Type B pancreatic cell (in vitro differentiated cells): ENCODE data around the gene ATP13A1. TPM values are rescaled to one million over a fixed set of nuclear protein-coding genes. Genes with fewer than 3 reads are reported as not detected.
"Not testable (repeated sequence)": the region's sequence is repeated elsewhere in the genome, so short reads cannot be mapped to it uniquely, and the experiment has no call there.

ENCODE experiments used
- DNase-seq: peaks from one replicate; pipeline ENCODE4 v3.0.0; 2021; ENCODE audit warnings: mixed read lengths; ENCODE audit not compliant: unreplicated experiment; ENCODE audit errors: extremely low spot score
- H3K27ac Mint-ChIP-seq: 2 replicates; pipeline ENCODE4 v1.8.0; 2021; ENCODE audit warnings: mild to moderate bottlenecking, mixed read lengths
- H3K27me3 Mint-ChIP-seq: 2 replicates; pipeline ENCODE4 v1.8.0; 2021; ENCODE audit warnings: mixed read lengths
- H3K36me3 Mint-ChIP-seq: 2 replicates; pipeline ENCODE4 v1.8.0; 2021; ENCODE audit warnings: mixed read lengths
- H3K4me1 Mint-ChIP-seq: one replicate; pipeline ENCODE4 v1.8.0; 2021; ENCODE audit warnings: mixed read lengths; ENCODE audit not compliant: unreplicated experiment
- H3K4me3 Mint-ChIP-seq: 2 replicates; pipeline ENCODE4 v1.8.0; 2021; ENCODE audit warnings: mild to moderate bottlenecking, mixed read lengths
- H3K9me3 Mint-ChIP-seq: 2 replicates; pipeline ENCODE4 v1.8.0; 2021; ENCODE audit warnings: mixed read lengths
- CTCF ChIP-seq: fragments of 200-600 bp; sonication (generic); conservative IDR thresholded peaks from 2 replicates; pipeline ENCODE4 v1.5.0; 2021; ENCODE audit warnings: antibody characterized with exemption, mild to moderate bottlenecking
- total RNA-seq: library from RNA; stranded (reverse); gene quantifications from 2 replicates; pipeline ENCODE4 v1.2.1, GENCODE V29; 2021; ENCODE audit warnings: low replicate concordance

Gene ATP13A1
- total RNA-seq, 1 donor from 2014 or later, result 85.7 TPM

GRCh38 chr19:19668230-19669012 is 4.9 kb upstream of the ATP13A1 start, which contains the start of gene ZNF101:
ZNF101 (plus strand) TSS chr19:19668839; CDS start chr19:19668964, 125 bp downstream.
- TF ChIP-seq CTCF, result no peak
- Mint-ChIP-seq H3K4me3 (peak within 1 kb of the TSS; percentile 91), H3K36me3 (no peaks in the 10 kb centered on the region), H3K27ac (peak within 1 kb of the TSS; percentile 76), H3K27me3 (no peaks in the 10 kb centered on the region), H3K9me3 (no peaks in the 10 kb centered on the region), H3K4me1 (peaks cover 11% of the 10 kb centered on the region)
- DNase-seq, result peak; percentile 88

DNA sequence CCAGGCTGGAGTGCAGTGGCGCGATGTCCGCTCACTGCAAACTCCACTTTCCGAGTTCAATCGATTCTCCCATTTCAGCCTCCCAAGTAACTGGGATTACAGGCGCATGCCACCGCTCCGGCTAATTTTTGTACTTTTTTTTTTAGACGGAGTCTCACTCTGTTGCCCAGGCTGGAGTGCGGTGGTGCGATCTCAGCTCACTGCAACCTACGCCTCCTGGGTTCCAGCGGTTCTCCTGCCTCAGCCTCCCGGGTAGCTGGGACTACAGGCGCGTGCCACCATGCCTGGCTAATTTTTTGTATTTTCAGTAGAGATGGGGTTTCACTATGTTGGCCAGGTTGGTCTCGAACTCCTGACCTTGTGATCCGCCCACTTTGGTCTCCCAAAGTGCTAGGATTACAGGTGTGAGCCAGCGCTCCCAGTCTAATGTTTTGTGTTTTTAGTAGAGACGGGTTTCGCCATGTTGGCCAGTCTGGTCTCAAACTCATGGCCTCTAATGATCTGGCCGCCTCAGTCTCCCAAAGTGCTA is 2.0 kb upstream of the ATP13A1 start:
- H3K36me3 Mint-ChIP-seq, H3K9me3 Mint-ChIP-seq, H3K27ac Mint-ChIP-seq, DNase-seq, H3K27me3 Mint-ChIP-seq: not testable (repeated sequence)
- Mint-ChIP-seq H3K4me3 (peak overlapping the region; percentile 11), H3K4me1 (peaks cover 30% of the 10 kb centered on the region)

DNA sequence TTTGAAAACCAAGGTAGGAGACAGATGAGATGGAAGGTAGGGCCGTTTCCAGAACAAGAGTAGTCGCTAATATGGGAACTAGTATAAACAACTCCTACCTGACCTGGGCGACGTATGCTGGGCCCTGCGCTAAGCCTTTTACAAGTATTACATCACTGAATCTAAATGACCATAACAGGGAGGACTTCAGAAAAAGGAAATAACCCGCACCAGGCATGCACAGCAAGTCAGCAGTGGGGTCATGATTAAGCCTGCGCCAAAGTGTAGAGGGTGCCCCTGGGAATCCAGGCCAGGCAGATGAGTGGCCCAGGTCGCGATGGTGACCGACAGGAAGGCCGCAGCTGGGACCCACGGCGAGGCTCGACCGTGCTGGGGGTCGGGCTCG is 613 bp downstream of the ATP13A1 start:
- peak overlapping the region; percentile 87 for H3K27ac Mint-ChIP-seq
- no peak for DNase-seq
- H3K4me3 Mint-ChIP-seq, result peak overlapping the region; percentile 95
- H3K36me3 Mint-ChIP-seq, result peaks cover 3% of the 10 kb centered on the region
- peaks cover 18% of the 10 kb centered on the region for H3K4me1 Mint-ChIP-seq
- H3K9me3 Mint-ChIP-seq, result no peaks in the 10 kb centered on the region
- no peaks in the 10 kb centered on the region for H3K27me3 Mint-ChIP-seq
- TF ChIP-seq CTCF, result no peak

DNA sequence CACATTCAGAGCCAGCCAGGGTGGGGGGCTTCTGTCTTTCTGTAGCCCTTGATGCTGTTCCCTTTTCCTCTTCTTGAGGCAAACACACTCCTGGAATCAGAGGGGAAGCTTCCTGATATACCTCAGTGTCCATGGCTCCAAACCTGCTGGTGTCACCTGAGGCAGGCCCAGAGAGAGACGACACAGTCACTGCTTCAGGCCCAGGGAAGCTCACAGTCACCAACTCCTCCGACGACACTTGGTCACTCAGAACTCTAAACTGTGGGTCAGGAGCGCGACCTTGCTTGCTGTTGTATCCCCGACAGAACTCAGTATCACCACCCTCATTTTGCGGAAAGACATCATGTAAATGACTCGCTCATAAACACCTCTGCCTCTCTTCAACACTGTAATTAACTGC is 1.1 kb downstream of the ATP13A1 start:
- Mint-ChIP-seq H3K27me3 (no peaks in the 10 kb centered on the region), H3K9me3 (no peaks in the 10 kb centered on the region), H3K4me3 (peak overlapping the region; percentile 95), H3K27ac (peak overlapping the region; percentile 87), H3K4me1 (peaks cover 18% of the 10 kb centered on the region), H3K36me3 (peaks cover 3% of the 10 kb centered on the region)
- TF ChIP-seq CTCF, result no peak
- no peak for DNase-seq

GRCh38 chr19:19661675-19662251 is 1.7 kb downstream of the ATP13A1 start:
- Mint-ChIP-seq H3K27ac (peak overlapping the region; percentile 87), H3K36me3 (peaks cover 3% of the 10 kb centered on the region), H3K4me3 (peak overlapping the region; percentile 95), H3K9me3 (no peaks in the 10 kb centered on the region), H3K27me3 (no peaks in the 10 kb centered on the region), H3K4me1 (peaks cover 18% of the 10 kb centered on the region)
- TF ChIP-seq CTCF, result no peak
- DNase-seq, result no peak

DNA sequence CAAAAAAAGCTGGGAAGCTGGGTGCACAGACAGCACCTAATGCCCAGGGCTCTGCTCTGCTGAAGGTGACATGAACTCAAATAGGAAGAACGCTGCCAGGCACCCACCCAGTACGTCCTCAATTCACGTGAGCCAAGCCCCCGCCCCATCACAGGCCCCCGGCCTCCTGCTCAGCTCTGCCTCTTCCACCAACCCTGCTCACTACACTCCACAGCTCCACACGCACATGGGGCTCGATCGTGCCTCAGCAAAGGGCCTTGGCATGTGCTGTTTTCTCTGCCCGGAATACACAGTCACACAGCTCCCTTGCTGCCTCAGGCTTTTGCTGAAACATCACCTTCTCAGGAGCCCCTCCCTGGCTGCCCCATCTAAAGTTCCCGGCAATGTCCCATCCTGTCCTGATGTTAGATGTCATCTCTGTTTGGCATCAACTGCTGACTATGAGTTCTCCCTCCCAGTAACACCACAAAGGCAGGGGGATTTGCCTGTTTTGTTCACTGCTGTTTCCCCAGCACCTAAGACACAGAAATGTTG is 2.3 kb downstream of the ATP13A1 start:
- no peak for TF ChIP-seq CTCF
- H3K4me1 Mint-ChIP-seq, result peaks cover 18% of the 10 kb centered on the region
- H3K36me3 Mint-ChIP-seq, result peaks cover 3% of the 10 kb centered on the region
- DNase-seq, result no peak
- no peaks in the 10 kb centered on the region for H3K27me3 Mint-ChIP-seq
- peak overlapping the region; percentile 39 for H3K27ac Mint-ChIP-seq
- H3K9me3 Mint-ChIP-seq, result no peaks in the 10 kb centered on the region
- H3K4me3 Mint-ChIP-seq, result peak overlapping the region; percentile 95
